ENCODE measurements around the gene GPR42.

GRCh38 chr19:35378356-35378755 is 7.5 kb downstream of the GPR42 start:
- TF ChIP-seq POLR2A (IDR thresholded peaks at IDR 0.05) (no peak), POLR2AphosphoS5 (IDR thresholded peaks at IDR 0.05) (no peak)
- TF ChIP-seq, protein P1, sequence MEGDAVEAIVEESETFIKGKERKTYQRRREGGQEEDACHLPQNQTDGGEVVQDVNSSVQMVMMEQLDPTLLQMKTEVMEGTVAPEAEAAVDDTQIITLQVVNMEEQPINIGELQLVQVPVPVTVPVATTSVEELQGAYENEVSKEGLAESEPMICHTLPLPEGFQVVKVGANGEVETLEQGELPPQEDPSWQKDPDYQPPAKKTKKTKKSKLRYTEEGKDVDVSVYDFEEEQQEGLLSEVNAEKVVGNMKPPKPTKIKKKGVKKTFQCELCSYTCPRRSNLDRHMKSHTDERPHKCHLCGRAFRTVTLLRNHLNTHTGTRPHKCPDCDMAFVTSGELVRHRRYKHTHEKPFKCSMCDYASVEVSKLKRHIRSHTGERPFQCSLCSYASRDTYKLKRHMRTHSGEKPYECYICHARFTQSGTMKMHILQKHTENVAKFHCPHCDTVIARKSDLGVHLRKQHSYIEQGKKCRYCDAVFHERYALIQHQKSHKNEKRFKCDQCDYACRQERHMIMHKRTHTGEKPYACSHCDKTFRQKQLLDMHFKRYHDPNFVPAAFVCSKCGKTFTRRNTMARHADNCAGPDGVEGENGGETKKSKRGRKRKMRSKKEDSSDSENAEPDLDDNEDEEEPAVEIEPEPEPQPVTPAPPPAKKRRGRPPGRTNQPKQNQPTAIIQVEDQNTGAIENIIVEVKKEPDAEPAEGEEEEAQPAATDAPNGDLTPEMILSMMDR (IDR thresholded peaks at IDR 0.05 in 8 of 11, conservative IDR thresholded peaks at IDR 0.05 in 3 of 11): no peak

Data from spleen (tissue), 7 donors.